TTC549 (cell line): ENCODE results near the gene LRRC61.

Experiments used
- FAIRE-seq: peaks from 2 replicates; lab custom pipeline; 2012; peaks lifted over from hg19 to GRCh38; lab: Jason Lieb, UNC

LRRC61 gene

DNA sequence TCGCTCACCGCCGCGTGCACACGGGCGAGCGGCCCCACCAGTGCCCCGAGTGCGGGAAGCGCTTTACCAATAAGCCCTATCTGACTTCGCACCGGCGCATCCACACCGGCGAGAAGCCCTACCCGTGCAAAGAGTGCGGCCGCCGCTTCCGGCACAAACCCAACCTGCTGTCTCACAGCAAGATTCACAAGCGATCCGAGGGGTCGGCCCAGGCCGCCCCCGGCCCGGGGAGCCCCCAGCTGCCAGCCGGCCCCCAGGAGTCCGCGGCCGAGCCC lies 48.8 kb downstream of the LRRC61 start:
- no peak for FAIRE-seq

DNA sequence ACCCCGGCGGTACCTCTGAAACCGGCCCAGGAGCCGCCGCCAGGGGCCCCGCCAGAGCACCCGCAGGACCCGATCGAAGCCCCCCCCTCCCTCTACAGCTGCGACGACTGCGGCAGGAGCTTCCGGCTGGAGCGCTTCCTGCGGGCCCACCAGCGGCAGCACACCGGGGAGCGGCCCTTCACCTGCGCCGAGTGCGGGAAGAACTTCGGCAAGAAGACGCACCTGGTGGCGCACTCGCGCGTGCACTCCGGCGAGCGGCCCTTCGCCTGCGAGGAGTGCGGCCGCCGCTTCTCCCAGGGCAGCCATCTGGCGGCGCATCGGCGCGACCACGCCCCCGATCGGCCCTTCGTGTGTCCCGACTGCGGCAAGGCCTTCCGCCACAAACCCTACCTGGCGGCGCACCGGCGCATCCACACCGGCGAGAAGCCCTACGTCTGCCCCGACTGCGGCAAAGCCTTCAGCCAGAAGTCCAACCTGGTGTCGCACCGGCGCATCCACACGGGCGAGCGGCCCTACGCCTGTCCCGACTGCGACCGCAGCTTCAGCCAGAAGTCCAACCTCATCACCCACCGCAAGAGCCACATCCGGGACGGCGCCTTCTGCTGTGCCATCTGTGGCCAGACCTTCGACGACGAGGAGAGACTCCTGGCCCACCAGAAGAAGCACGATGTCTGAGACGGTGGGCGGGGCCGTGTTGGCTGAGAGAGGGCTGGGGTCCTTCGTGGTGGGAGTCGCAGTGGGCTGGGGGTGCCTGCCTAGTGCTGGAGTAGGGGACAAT lies 49.3 kb downstream of the LRRC61 start:
- FAIRE-seq = no peak

GRCh38 chr7:150373049-150373801 lies 50.1 kb downstream of the LRRC61 start:
- FAIRE-seq = no peak

- no peak for FAIRE-seq
These were observed 50.9 kb downstream of the LRRC61 start for GRCh38 chr7:150374026-150374425.

DNA sequence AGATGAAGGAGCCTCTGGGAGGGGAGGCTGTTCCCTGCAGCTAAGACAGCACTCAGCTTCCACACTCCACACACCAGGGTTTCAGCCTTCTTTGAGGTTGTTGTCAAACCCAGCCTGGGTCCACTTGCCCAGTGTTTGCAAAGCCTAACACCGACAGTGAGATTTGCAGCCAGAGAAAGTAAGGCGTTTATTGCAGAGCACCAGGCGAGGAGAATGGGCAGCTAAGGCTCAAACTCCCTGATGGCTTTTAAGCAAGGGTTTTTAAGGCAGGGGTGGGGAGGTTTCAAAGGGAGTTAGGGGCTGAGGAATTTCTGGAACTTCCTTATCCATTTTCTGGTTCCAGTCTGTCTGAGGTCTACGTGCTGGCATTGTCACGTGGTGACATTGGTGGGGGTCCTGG lies 51.3 kb downstream of the LRRC61 start:
- no peak for FAIRE-seq

DNA sequence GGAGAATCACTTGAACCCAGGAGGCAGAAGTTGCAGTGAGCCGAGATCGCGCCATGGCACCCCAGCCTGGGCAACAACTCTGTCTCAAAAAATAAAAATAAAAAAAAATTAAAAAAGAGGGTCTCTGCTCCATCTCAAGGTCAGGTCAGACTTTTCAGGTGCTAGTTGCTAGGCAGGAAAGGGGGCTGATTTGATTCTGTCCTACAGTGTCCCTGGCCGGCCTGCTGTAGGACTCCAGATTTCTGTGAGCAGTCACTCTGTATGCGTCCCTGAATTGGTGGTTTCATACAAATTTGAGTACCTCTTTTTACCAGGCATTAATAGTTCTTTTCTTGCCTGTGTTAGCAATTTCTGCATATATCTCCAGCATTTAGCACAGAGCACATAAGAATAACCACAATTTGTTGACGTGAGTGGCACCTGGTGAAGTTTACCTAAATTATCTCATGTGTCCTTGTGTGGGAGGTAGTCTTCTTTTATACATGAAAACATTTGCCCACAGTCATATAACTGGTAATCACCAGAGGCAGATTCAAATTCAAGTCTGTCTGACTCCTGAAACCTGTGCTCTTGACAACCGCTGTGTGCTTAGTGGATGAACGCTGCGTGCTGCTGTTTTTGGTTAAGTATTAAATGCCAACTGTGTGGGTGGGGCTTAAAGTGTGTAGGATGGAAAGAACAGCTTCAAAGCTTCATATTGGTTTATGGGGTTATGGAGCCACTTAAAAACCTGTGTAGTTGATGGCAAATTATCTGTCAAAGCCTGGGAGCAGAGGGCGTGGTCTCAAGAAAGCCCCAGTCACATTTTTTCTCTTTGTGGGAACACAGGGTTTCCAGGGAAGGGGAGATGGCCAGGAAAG lies 52.7 kb downstream of the LRRC61 start:
- FAIRE-seq = no peak

- FAIRE-seq = no peak
These were observed 53.4 kb downstream of the LRRC61 start for GRCh38 chr7:150376560-150376959.

GRCh38 chr7:150377196-150377595 lies 54.0 kb downstream of the LRRC61 start:
- no peak for FAIRE-seq

- no peak for FAIRE-seq
These were observed 54.5 kb downstream of the LRRC61 start for GRCh38 chr7:150377635-150378034.

DNA sequence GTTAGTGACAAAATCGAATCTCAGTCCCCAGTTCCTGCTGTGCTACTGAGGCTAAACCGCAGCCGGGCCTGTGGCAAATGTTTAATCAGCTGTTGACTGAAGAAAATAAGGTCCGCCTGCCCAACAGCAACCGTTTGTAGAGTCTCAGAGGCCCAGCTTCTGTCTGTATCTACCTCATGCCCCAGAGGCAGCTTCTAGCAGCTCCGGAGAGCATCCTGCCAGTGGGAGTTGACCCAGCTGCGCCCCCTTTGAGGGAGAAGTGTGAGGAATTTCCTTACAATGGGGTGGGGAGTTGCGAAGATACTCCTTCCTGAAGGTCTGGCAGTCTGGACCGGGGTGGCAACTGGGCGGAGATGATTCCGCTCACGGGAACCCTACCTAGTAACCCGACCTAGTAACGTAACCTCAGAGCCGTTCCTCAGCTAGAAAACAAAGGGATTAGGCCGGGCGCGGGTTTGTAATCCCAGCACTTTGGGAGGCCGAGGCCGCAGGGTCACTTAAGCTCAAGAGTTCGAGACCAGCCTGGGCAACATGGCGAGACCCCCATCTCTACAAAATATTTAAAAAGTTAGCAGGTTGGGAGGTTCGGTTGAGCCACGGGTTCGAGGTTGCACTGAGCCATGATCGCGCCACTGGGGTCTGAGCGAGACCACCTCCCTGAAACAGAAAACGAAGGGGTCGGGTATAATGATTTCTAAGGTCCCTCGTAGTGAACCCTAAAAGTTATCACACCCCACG lies 55.1 kb downstream of the LRRC61 start:
- no peak for FAIRE-seq

- FAIRE-seq = no peak
These were observed 55.8 kb downstream of the LRRC61 start, which contains the start of gene ZNF775 for GRCh38 chr7:150378853-150379440. ZNF775 (plus strand) TSS chr7:150379330; CDS start chr7:150388471, 9,141 bp downstream.

DNA sequence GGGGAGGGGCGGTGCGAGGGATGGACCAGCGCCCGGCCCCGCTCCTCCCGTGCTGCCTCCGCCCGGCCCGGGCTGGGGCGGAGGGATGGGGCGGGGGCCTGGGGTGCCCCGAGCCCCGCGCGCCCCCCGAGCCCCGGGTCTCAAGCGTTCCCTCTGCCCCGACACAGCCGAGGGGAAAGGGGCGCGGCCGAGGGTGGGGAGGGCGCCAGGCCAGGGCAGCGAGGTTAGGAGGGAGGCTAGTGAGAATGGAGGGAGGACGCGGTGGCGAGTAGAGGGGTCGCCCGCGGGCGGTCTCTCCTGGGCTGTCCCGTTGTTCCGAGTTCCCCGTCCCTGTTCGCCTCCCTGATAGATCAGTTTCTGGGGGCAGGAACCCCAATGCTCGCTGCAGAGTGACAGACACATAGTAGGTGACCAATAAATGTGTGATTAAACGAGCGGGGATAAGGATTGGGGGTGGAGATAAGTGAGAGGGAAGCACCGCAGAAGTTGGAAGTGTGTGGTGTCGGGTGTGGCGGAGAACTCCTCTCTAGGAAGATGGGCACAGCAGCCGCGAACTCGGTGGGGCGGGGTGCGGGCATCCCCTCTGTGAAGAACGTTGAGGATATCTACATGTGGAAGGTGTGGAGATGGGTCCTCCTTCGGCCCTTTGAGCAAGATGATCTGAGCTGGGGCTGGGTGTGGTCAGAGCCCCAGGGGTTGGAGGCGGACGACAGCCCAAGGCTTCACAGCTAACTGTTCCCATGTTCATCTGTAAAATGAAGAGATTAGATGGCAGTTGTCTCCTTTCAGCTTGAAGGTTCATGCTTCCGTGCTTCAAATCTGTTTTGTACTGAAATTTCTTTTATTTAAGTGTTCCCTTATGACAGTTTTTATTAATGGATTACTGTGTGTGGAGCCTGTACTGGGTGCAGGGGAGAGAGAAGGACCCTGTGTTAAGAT lies 56.6 kb downstream of the LRRC61 start:
- no peak for FAIRE-seq

DNA sequence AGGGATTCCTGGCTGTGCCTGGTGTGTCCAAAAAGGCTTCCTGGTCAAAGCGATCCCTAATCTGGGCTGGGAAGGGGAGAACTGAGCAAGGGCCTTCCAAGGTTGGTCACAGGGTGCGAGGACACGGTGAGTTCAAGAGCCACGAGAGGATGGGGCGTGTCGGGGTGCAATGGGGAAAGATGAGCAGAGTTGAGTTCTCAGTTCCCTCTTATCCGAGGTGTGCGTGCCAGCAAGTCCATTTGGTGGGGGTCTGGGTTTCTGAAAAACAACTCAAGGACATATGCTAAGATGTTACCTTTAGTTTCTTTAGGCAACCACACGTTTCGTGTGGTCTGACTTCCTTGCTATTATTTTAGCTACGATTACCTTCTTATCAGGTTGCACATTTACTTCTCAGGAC lies 57.3 kb downstream of the LRRC61 start:
- no peak for FAIRE-seq

GRCh38 chr7:150381096-150381495 lies 57.9 kb downstream of the LRRC61 start:
- no peak for FAIRE-seq

DNA sequence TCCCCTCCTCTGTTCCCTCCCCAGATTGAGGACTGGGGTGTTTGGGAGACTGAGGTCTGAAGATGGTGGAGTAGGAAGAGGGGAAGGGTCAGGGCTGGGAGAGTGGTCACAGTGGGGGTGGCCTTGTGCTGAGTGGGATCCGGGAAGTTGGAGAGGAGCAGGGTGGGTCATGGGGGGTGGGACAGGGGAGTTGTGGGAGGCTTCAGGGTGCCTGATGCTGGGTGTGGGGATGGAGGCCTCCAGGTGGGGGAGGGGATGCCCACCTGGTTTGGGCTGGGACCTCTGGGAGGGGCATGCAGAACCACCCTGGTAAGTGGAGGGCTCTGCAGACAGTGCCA lies 58.6 kb downstream of the LRRC61 start:
- FAIRE-seq = no peak

DNA sequence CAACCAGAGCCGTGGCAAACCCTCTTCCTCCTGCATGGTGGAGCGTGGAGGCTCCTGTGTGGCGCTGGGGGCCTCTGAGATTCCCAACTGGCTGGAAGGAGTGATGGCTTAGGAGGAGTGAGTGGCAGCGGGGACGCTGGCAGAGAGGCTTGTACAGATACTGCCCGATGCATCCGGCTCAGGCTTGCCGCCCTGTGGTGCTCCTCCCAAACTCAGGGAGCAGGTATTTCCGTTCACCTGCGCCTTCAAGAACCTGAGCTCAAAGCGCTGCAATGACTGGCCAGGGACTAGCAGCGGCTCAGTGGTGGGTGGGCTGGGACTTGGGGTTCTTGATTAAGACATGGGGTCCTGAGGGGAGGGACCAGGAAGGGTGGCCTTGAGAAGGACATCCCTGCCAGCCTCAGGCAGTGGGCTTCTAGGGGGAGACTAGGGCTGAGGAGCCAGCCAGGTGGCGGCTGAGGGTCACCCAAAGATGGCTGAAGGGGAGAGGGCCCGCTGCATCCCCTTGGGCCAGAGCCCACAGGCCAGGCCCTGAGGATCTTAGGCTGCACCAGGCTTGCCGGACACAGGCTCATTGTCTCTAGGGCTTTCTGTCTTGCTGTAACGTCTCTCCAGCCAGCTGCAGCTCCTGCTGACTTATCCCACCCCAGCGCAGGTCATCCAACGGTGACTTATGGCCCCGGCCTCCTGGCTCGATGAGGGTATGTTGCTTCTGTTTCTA lies 59.1 kb downstream of the LRRC61 start:
- no peak for FAIRE-seq

GRCh38 chr7:150382844-150383225 lies 59.7 kb downstream of the LRRC61 start:
- no peak for FAIRE-seq

DNA sequence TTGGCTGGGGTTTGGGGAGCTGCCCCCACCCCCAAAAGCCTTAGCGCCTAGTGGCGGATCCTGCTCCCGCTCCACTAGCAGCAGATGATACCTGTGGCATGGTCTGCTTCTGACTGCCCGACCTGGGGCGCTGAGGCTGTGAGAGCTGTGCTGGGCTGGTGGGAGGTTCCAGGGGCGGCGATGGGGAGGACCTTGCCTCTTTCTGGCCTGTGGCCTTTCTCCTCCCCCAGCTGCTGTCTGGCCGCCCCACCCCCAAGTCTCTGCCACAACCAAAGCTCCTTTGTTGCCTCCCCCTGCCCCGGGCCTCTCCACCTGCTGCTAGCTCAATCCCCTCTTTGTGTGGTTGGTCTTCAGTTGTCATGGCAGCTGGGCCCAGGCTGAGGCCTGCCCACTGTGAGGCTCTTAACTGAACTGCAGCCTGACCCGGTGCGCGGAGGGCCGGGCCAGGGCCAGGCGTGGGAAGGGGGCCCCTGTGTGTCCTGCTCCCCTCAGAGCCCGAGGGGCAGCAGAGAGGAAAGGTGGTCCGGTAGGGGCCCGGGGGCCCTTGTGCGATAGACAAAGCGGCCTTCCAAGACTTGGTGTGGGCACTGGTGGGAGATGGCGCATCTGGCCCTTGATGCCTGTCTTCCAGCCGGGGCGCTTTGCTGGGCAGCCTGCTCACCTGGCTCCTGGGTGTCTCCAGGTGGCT lies 60.7 kb downstream of the LRRC61 start:
- no peak for FAIRE-seq
